Prostate gland (tissue), 2 donors: ENCODE measurements around the gene ARHGAP45. TPM values are rescaled to one million over a fixed set of nuclear protein-coding genes. Genes with fewer than 3 reads are reported as not detected.
A peak's percentile ranks its signal among the peaks of the same experiment; 100 is the strongest.
"Not testable (repeated sequence)": the region's sequence is repeated elsewhere in the genome, so short reads cannot be mapped to it uniquely, and the experiment has no call there.

Experiments used
- DNase-seq: peaks from one replicate; pipeline ENCODE4 v3.0.0-alpha.2; 2019; ENCODE audit warnings: low spot score
- H3K27ac ChIP-seq, 2 donors: fragments of 200-600 bp; sonication (generic); 2 replicates each; pipeline ENCODE4 v1.5.1; 2017 to 2019
- H3K27me3 ChIP-seq: fragments of 200-600 bp; sonication (generic); replicated peaks from 2 replicates; pipeline ENCODE4 v1.5.1; 2019; ENCODE audit not compliant: insufficient read depth
- H3K36me3 ChIP-seq, 2 donors: fragments of 200-600 bp; sonication (generic); 1 replicate in 1 of 2; 2 replicates in 1 of 2; pipeline versions ENCODE4 v1.5.1 to v1.8.1; 2017 to 2019
- H3K4me1 ChIP-seq: fragments of 200-600 bp; sonication (generic); replicated peaks from 2 replicates; pipeline ENCODE4 v1.5.1; 2019
- H3K4me3 ChIP-seq, 2 donors: fragments of 200-600 bp; sonication (generic); 2 replicates each; pipeline ENCODE4 v1.5.1; 2017 to 2019
- H3K9me3 ChIP-seq: fragments of 200-600 bp; sonication (generic); 2 replicates; pipeline ENCODE4 v1.5.1; 2017
- POLR2A ChIP-seq: fragments of 450-650 bp; IDR thresholded peaks from one replicate; pipeline ENCODE4 v1.6.1; 2016; ENCODE audit warnings: antibody characterized with exemption, mild to moderate bottlenecking
- POLR2AphosphoS5 ChIP-seq: sonication (generic); formaldehyde crosslinking; IDR thresholded peaks from one replicate; pipeline ENCODE4 v1.6.1; 2017; ENCODE audit warnings: antibody characterized with exemption
- WGBS: methylation state at CpG from one replicate; pipeline ENCODE4 v1.1.5; 2018; 5-methylcytosine and 5-hydroxymethylcytosine counted together
- intact Hi-C: fragments of 100-400 bp; cut with DNase I; formaldehyde crosslinking; loops from one replicate; pipeline ENCODE4 v1.14.2; 2022
- total RNA-seq, 2 donors: library from RNA; depleted of rRNA; stranded (reverse); fragments of >200 nt; gene quantifications; one replicate each; pipeline ENCODE4 v1.1.0, GENCODE V29; 2016
- TF ChIP-seq, protein P1 (sequence below), 4 experiments: fragments of 200-600 bp in 2 of 4; fragments of 450-650 bp in 2 of 4; sonication (generic) in 2 of 4; IDR thresholded peaks; 1 replicate in 3 of 4; 2 replicates in 1 of 4; pipeline ENCODE4 v1.5.1; 2016 to 2019; ENCODE audit warnings: antibody characterized with exemption in 4 of 4, mild to moderate bottlenecking in 2 of 4, moderate library complexity in 2 of 4

Gene ARHGAP45
- total RNA-seq, 2 donors from 2014 or later = 8.9 to 26.2 TPM

DNA sequence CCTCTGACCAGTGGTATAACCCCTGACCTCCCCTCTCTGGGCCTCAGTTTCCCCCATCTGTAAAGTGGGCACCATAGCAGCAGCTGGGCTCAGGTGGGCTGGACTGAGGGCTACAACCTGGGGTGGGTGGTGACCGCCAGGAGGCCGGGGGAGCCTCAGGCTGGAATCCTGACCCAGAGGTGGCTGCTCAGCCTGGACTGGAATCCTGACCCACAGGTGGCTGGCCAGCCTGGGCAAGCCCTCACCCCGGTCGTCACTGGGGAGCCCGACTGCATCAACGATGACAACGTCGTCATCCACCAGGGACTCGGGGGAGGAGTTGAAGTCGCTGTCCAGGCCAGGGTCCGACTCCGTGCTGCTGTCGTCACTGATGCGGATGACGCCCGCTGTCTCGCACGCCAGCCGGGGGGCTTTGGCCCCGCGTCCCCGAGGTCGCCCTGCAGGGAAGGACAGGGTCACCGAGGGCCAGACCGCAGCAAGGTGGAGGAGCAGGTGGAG is 47.1 kb downstream of the ARHGAP45 start:
- Histone ChIP-seq H3K9me3 (no peaks in the 10 kb centered on the region), H3K4me1 (peaks cover 13% of the 10 kb centered on the region), H3K4me3 (no peak overlapping the region), H3K36me3 (peaks cover 16 to 30% of the 10 kb centered on the region in 2 donors), H3K27ac (peak overlapping the region; percentile 87), H3K27me3 (no peaks in the 10 kb centered on the region)
- intact Hi-C loops = loop anchor here (5.0 kb wide), 1 partner anchor 78 kb away; no protein-coding TSS in a partner anchor
- TF ChIP-seq POLR2A (no peak), POLR2AphosphoS5 (no peak)
- TF ChIP-seq, protein P1, sequence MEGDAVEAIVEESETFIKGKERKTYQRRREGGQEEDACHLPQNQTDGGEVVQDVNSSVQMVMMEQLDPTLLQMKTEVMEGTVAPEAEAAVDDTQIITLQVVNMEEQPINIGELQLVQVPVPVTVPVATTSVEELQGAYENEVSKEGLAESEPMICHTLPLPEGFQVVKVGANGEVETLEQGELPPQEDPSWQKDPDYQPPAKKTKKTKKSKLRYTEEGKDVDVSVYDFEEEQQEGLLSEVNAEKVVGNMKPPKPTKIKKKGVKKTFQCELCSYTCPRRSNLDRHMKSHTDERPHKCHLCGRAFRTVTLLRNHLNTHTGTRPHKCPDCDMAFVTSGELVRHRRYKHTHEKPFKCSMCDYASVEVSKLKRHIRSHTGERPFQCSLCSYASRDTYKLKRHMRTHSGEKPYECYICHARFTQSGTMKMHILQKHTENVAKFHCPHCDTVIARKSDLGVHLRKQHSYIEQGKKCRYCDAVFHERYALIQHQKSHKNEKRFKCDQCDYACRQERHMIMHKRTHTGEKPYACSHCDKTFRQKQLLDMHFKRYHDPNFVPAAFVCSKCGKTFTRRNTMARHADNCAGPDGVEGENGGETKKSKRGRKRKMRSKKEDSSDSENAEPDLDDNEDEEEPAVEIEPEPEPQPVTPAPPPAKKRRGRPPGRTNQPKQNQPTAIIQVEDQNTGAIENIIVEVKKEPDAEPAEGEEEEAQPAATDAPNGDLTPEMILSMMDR (IDR thresholded peaks at IDR 0.05) = no peak
- 91% methylated on average over 23 of the region's 25 CpGs for WGBS
- DNase-seq = no peak

DNA sequence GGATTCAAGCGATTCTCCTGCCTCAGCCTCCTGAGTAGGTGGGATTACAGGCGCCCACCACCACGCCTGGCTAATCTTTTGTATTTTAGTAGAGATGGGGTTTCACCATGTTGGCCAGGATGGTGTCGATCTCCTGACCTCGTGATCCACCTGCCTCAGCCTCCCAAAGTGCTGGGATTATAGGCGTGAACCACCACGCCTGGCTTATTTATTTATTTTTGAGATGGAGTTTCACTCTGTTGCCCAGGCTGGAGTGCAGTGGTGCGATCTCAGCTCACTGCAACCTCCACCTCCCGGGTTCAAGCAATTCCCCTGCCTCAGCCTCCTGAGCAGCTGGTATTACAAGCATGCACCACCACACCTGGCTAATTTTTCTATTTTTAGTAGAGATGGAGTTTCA is 47.8 kb downstream of the ARHGAP45 start:
- peaks cover 23 to 26% of the 10 kb centered on the region in 2 donors for H3K36me3 ChIP-seq
- not testable (repeated sequence) for H3K27me3 ChIP-seq

DNA sequence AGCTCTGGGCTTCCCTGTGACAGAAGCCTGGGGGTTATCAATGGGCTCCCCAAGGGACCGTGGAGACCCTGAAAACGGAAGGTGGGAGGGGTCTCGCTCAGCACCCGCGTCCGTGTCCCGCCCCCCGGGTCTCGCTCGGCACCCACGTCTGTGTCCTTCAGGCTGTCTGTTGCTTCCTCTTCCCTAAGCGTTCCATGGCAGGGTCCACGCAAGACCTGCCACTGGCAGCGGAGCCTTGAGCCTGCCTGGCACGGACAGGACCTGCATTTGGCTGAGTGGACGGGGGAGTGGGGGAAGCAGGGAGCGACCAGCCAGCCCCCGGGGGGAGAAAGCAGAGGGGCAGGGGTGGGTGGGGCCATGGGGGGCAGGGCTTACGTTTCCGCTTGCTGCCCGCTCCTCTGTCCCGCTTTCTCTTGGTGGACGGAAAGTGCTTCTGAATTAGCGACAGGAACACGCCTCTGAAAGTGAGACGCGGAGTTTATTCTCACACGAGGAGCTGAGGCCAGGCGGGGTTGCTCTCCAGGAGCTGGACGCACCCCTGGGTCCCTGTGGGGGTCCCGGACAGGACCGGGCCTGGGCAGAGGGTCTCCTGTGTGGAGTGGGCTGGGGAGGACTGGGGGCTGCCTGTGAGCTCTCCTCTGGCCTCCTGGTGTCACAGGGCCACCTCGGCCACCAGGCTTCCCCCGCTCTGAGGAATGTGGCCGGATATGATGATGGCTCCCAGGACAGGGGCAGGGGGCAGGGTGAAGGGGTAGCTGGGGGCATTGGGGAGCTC is 48.9 kb downstream of the ARHGAP45 start:
- no peak for TF ChIP-seq POLR2AphosphoS5
- TF ChIP-seq, protein P1 (IDR thresholded peaks at IDR 0.05) = no peak
- TF ChIP-seq POLR2A = no peak
- 89% methylated on average over 33 of the region's 35 CpGs for WGBS
- intact Hi-C loops = no loop called here
- Histone ChIP-seq H3K36me3 (peaks cover 21 to 24% of the 10 kb centered on the region in 2 donors), H3K27ac (no peak overlapping the region), H3K9me3 (no peaks in the 10 kb centered on the region), H3K4me1 (peaks cover 13% of the 10 kb centered on the region), H3K4me3 (no peak overlapping the region), H3K27me3 (no peaks in the 10 kb centered on the region)
- no peak for DNase-seq

More for the DNA sequence above, 47.8 kb downstream of the ARHGAP45 start:
- H3K27ac ChIP-seq, H3K4me3 ChIP-seq, H3K9me3 ChIP-seq, DNase-seq: not testable (repeated sequence)
- H3K4me1 ChIP-seq = peaks cover 13% of the 10 kb centered on the region
- WGBS = 93% methylated on average over 9 of the region's 9 CpGs
- intact Hi-C loops = loop anchor here (5.0 kb wide), 1 partner anchor 78 kb away; no protein-coding TSS in a partner anchor

DNA sequence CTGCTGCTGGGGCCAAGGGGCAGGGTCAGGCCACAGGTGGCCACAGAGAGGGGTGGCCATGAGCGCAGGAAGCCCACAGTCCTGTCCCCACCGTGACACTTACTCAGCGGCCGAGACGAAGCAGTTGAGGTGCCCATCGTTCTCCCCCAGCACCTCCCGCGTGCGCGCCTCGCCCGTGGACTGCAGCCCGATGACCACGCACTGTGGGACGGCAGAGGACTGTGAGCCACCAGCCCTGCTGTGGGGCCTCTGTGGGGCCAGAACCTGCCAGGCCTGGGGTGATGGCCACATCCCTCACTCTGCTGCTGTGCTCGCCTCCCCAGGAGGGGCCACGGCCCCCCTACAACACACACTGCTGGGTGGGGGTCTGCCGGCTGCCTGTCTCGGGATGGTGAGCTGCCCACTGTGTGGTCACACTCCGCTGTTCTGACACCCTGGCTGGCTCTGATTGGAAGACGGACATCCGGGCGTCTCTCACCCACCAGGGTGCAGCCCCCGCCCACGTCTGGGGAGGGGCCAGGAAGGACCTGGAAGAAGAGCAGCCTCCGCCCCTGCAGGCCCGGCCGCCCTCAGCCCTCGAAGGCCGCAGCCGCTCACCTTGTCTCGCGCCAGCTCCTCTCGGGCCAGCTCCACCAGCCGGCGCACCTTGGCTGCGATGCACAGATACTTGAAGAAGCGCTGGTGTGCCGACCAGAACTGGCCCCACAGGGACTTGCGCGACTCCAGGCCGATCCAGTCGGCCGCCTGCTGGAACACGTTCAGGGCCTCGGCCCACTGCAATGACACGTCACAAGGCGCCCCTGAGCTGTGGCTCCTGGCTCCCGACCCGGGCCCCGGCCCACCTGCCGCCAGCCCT is 50.0 kb downstream of the ARHGAP45 start:
- Histone ChIP-seq H3K9me3 (no peaks in the 10 kb centered on the region), H3K4me3 (no peak overlapping the region), H3K4me1 (peaks cover 13% of the 10 kb centered on the region), H3K27ac (no peak overlapping the region), H3K27me3 (no peaks in the 10 kb centered on the region), H3K36me3 (peaks cover 21 to 30% of the 10 kb centered on the region in 2 donors)
- DNase-seq = no peak
- 81% methylated on average over 23 of the region's 52 CpGs for WGBS
- intact Hi-C loops = no loop called here
- TF ChIP-seq, protein P1 (IDR thresholded peaks at IDR 0.05) = no peak
- TF ChIP-seq POLR2A = no peak

DNA sequence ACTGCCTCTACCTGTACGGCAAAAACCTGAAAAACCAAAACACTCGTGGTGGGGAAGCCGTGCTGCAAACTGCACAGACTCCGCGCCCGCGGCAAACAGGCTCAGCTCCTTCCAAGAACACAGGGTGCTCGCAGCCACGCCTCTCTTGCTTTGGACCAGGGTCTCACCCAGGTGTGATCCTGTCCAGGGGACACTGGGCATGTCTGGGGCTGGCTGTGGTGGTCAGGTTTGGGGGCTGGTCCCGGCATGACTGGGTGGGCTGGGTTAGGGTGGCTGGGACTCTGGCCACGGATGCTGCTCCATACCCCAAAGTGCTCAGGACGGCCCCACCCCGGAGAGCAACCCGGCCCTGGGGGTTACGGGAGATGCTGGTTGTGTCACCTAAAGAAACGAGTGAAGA is 50.7 kb downstream of the ARHGAP45 start:
- WGBS = 87% methylated on average over 16 of the region's 16 CpGs
- DNase-seq = no peak
- H3K36me3 ChIP-seq = peaks cover 21 to 31% of the 10 kb centered on the region in 2 donors
- H3K4me1 ChIP-seq = peaks cover 11% of the 10 kb centered on the region
- H3K9me3 ChIP-seq = no peaks in the 10 kb centered on the region
- TF ChIP-seq POLR2A (no peak), POLR2AphosphoS5 (no peak)
- TF ChIP-seq, protein P1 (IDR thresholded peaks at IDR 0.05) = no peak
- no peak overlapping the region for H3K4me3 ChIP-seq
- intact Hi-C loops = no loop called here
- H3K27me3 ChIP-seq = no peaks in the 10 kb centered on the region
- H3K27ac ChIP-seq = no peak overlapping the region
